Activated CD8-positive, alpha-beta memory T cell treated with anti-CD3 and anti-CD28 coated beads for 1 hour (primary cell): Measurements from ENCODE around the gene GGTLC1.
"Not testable (repeated sequence)": the region's sequence is repeated elsewhere in the genome, so short reads cannot be mapped to it uniquely, and the experiment has no call there.

Experiments
- DNase-seq, 2 donors: peaks; one replicate each; pipeline ENCODE4 v3.0.0-alpha.2; 2020; ENCODE audit warnings: low read depth in 1 of 2; ENCODE audit errors: extremely low read depth in 1 of 2

The GGTLC1 gene

GRCh38 chr20:23995291-23995690, 6.7 kb upstream of the GGTLC1 start:
- not testable (repeated sequence) for DNase-seq

- not testable (repeated sequence) for DNase-seq
These were observed 5.5 kb upstream of the GGTLC1 start for GRCh38 chr20:23994001-23994633.

GRCh38 chr20:23993440-23993839, 4.9 kb upstream of the GGTLC1 start:
- not testable (repeated sequence) for DNase-seq

- DNase-seq = not testable (repeated sequence)
These were observed 1.7 kb upstream of the GGTLC1 start for GRCh38 chr20:23990296-23990695.

- DNase-seq = not testable (repeated sequence)
These were observed 387 bp upstream of the GGTLC1 start for GRCh38 chr20:23988966-23989365.

GRCh38 chr20:23986716-23987115, 1.9 kb downstream of the GGTLC1 start:
- DNase-seq = not testable (repeated sequence)

GRCh38 chr20:23986310-23986709, 2.3 kb downstream of the GGTLC1 start:
- DNase-seq = not testable (repeated sequence)

GRCh38 chr20:23985790-23986225, 2.8 kb downstream of the GGTLC1 start:
- not testable (repeated sequence) for DNase-seq

- DNase-seq = not testable (repeated sequence)
These were observed 3.4 kb downstream of the GGTLC1 start for GRCh38 chr20:23985066-23985789.

- not testable (repeated sequence) for DNase-seq
These were observed 4.0 kb downstream of the GGTLC1 start for GRCh38 chr20:23984476-23985023.

- not testable (repeated sequence) for DNase-seq
These were observed 6.2 kb downstream of the GGTLC1 start for GRCh38 chr20:23982112-23983018.

- DNase-seq = not testable (repeated sequence)
These were observed 7.1 kb downstream of the GGTLC1 start for GRCh38 chr20:23981526-23981925.

- not testable (repeated sequence) for DNase-seq
These were observed 7.6 kb downstream of the GGTLC1 start for GRCh38 chr20:23981014-23981413.

- DNase-seq = not testable (repeated sequence)
These were observed 8.4 kb downstream of the GGTLC1 start for GRCh38 chr20:23979899-23980811.

GRCh38 chr20:23979380-23979779, 9.2 kb downstream of the GGTLC1 start:
- not testable (repeated sequence) for DNase-seq

- not testable (repeated sequence) for DNase-seq
These were observed 10.1 kb downstream of the GGTLC1 start for GRCh38 chr20:23978457-23978856.

GRCh38 chr20:23974966-23975365, 13.6 kb downstream of the GGTLC1 start:
- no peak for DNase-seq

GRCh38 chr20:23971310-23971709, 17.3 kb downstream of the GGTLC1 start:
- no peak for DNase-seq

- DNase-seq = no peak
These were observed 18.5 kb downstream of the GGTLC1 start for GRCh38 chr20:23970049-23970448.

- DNase-seq = no peak
These were observed 21.0 kb downstream of the GGTLC1 start for GRCh38 chr20:23967616-23967979.
